BE2C (cell line): ENCODE measurements around the gene BRME1.

ENCODE experiments used
- DNase-seq: peaks from one replicate; pipeline ENCODE4 v3.0.0-alpha.2; 2020
- H3K27me3 ChIP-seq: fragments of 250-450 bp; sonication (Bioruptor Pico); 2 replicates; pipeline ENCODE4 v1.5.1; 2020; ENCODE audit warnings: mild to moderate bottlenecking
- H3K36me3 ChIP-seq: fragments of 250-450 bp; sonication (Bioruptor Pico); 2 replicates; pipeline ENCODE4 v1.5.1; 2020; ENCODE audit warnings: mild to moderate bottlenecking
- H3K4me1 ChIP-seq: fragments of 250-450 bp; sonication (Bioruptor Pico); 2 replicates; pipeline ENCODE4 v1.5.1; 2020
- H3K4me3 ChIP-seq: 2 replicates; pipeline ENCODE4 v1.5.1; 2011; ENCODE audit warnings: low read depth, low read length
- H3K9me3 ChIP-seq: fragments of 250-450 bp; sonication (Bioruptor Pico); 2 replicates; pipeline ENCODE4 v1.5.1; 2020
- CTCF ChIP-seq: IDR thresholded peaks from 2 replicates; pipeline ENCODE4 v1.5.1; 2012; ENCODE audit warnings: mild to moderate bottlenecking, low read depth, low read length

The BRME1 gene

DNA sequence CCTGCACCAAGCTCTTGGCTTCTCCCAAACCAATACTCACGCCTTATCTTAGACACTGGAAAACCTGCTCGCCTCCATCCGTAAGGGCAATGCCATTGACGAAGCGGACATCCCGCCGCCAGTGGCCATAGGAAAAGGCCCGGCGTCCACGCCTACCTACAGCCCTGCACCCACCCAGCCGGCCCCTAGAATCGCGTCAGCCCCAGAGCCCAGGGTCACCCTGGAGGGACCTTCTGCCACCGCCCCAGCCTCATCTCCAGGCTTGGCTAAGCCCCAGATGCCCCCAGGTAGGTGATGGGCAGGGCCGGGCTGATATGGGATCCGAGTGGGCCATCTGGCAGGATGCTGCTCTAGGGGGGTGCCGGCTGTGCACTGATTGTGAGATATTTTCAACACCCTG, 7.4 kb upstream of the BRME1 start:
- Histone ChIP-seq H3K4me3 (no peak overlapping the region), H3K36me3 (peaks cover 16% of the 10 kb centered on the region), H3K4me1 (no peaks in the 10 kb centered on the region), H3K27me3 (no peaks in the 10 kb centered on the region), H3K9me3 (no peaks in the 10 kb centered on the region)
- no peak for TF ChIP-seq CTCF
- no peak for DNase-seq

DNA sequence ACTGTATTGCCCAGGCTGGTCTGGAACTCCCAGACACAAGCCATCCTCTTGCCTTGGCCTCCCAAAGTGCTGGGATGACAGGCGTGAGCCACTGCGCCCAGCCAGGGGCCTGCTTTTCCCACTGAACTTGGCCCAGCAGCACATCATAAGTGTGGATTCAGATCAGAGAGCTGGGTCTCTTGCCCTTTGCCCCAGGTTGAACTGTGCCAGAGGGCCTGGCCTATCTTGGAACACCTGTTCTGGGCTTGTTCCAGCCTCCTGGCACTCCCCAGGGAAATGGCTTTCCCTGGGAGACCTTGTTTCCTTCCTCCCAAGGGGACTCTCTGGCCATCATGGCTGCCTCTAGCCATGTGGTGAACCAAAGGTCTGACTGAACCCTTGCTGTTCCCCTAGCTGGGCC, 3.5 kb upstream of the BRME1 start:
- H3K36me3 ChIP-seq = peaks cover 9% of the 10 kb centered on the region
- no peak for TF ChIP-seq CTCF
- no peak for DNase-seq

GRCh38 chr19:13908674-13909073, 2.8 kb upstream of the BRME1 start:
- no peak overlapping the region for H3K4me3 ChIP-seq
- no peak for TF ChIP-seq CTCF
- H3K27me3 ChIP-seq = no peaks in the 10 kb centered on the region
- H3K4me1 ChIP-seq = no peaks in the 10 kb centered on the region
- peaks cover 9% of the 10 kb centered on the region for H3K36me3 ChIP-seq
- DNase-seq = no peak
- H3K9me3 ChIP-seq = no peaks in the 10 kb centered on the region

More for the DNA sequence above, 3.5 kb upstream of the BRME1 start:
- Histone ChIP-seq H3K9me3 (no peaks in the 10 kb centered on the region), H3K27me3 (no peaks in the 10 kb centered on the region), H3K4me3 (no peak overlapping the region), H3K4me1 (no peaks in the 10 kb centered on the region)

DNA sequence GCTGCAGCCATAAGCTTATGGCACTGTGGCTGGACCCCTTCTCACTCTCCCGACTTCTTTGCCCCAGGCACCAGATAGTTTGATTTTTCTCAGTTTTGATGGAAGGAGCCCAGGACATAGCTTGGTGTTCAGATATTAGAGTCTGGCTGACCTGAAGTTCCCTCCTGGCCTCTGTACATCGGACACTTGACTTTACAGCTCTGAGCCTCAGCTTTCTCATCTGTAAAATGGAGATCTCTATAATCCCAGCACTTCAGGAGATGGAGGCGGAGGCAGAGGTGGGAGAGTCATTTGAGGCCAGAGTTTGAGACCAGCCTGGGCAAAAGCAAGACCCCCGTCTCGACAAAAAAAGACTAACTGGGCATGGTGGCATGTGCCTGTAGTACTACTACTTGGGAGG, 993 bp upstream of the BRME1 start:
- Histone ChIP-seq H3K9me3 (no peaks in the 10 kb centered on the region), H3K27me3 (no peaks in the 10 kb centered on the region), H3K4me3 (peak overlapping the region; percentile 69), H3K4me1 (no peaks in the 10 kb centered on the region), H3K36me3 (no peaks in the 10 kb centered on the region)
- no peak for TF ChIP-seq CTCF
- no peak for DNase-seq

- Histone ChIP-seq H3K4me1 (no peaks in the 10 kb centered on the region), H3K9me3 (no peaks in the 10 kb centered on the region), H3K4me3 (peak overlapping the region; percentile 69), H3K36me3 (no peaks in the 10 kb centered on the region), H3K27me3 (no peaks in the 10 kb centered on the region)
- no peak for TF ChIP-seq CTCF
- DNase-seq = no peak
Observed at GRCh38 chr19:13906521-13906904, 596 bp upstream of the BRME1 start.

DNA sequence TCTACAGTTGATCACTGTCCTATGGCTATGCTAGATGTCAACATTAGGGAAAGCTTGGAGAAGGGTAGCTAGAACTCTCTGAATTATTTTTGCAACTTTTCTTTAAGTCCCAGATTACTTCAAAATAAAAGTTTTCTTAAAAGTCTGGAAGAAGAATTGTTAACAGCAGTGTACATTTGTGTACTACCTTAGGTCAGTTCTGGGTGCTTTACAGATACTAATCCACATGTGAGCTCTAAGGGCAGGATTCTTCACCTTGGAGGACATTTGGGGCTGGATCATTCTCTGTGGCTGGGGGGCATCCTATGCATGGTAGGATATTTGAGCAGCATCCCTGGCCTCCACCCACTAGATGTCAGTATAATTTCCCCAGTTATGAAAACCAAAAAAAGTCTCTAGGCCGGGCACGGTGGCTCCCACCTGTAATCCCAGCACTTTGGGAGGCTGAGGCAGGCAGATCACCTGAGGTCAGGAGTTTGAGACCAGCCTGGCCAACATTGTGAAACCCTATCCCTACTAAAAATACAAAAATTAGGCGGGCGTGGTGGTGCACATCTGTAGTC, 2.8 kb downstream of the BRME1 start:
- no peaks in the 10 kb centered on the region for H3K36me3 ChIP-seq
- H3K27me3 ChIP-seq = no peaks in the 10 kb centered on the region
- H3K4me1 ChIP-seq = no peaks in the 10 kb centered on the region
- TF ChIP-seq CTCF = peak; percentile 65
- no peaks in the 10 kb centered on the region for H3K9me3 ChIP-seq
- peak; percentile 41 for DNase-seq
- H3K4me3 ChIP-seq = no peak overlapping the region
